ENCODE data around the gene CRADD. TPM values are rescaled to one million over a fixed set of nuclear protein-coding genes. Genes with fewer than 3 reads are reported as not detected.

The CRADD gene
- total RNA-seq, 4 donors from 2014 or later = 19.4 to 28.7 (median 22.6) TPM

- intact Hi-C loops (cut with DNase I; ENCODE audit: low total_unique reads) = no loop called here
- DNase-seq (no peak), ATAC-seq (no peak)
- H3K4me1 ChIP-seq = no peaks in the 10 kb centered on the region
- H3K27me3 ChIP-seq = no peaks in the 10 kb centered on the region
- no peak overlapping the region for H3K4me3 ChIP-seq
- TF ChIP-seq CTCF (IDR thresholded peaks at IDR 0.05 in 4 of 5, conservative IDR thresholded peaks at IDR 0.05 in 1 of 5) (no peak), POLR2A (IDR thresholded peaks at IDR 0.05) (no peak)
- H3K27ac ChIP-seq = no peak overlapping the region
- in situ Hi-C loops (cut with MboI; ENCODE audit: low sequenced_read_pairs in 4 of 4) = no loop called here
- H3K36me3 ChIP-seq = no peaks in the 10 kb centered on the region
- no peaks in the 10 kb centered on the region for H3K9me3 ChIP-seq
Observed at GRCh38 chr12:93886533-93887511, 209.6 kb downstream of the CRADD start.

GRCh38 chr12:93888964-93889363 is 211.8 kb downstream of the CRADD start:
- in situ Hi-C loops (cut with MboI; ENCODE audit: low sequenced_read_pairs in 4 of 4) = no loop called here
- no peak for ATAC-seq
- TF ChIP-seq CTCF (IDR thresholded peaks at IDR 0.05 in 4 of 5, conservative IDR thresholded peaks at IDR 0.05 in 1 of 5) (no peak), POLR2A (IDR thresholded peaks at IDR 0.05) (no peak)

GRCh38 chr12:93889516-93890212 is 212.5 kb downstream of the CRADD start:
- no peak for TF ChIP-seq POLR2A (IDR thresholded peaks at IDR 0.05)
- TF ChIP-seq CTCF (IDR thresholded peaks at IDR 0.05 in 4 of 5, conservative IDR thresholded peaks at IDR 0.05 in 1 of 5) = no peak

More at GRCh38 chr12:93888964-93889363, 211.8 kb downstream of the CRADD start:
- no peak overlapping the region for H3K4me3 ChIP-seq
- H3K27ac ChIP-seq = no peak overlapping the region
- H3K27me3 ChIP-seq = no peaks in the 10 kb centered on the region
- peaks cover 12 to 16% of the 10 kb centered on the region in 2 donors for H3K4me1 ChIP-seq
- H3K9me3 ChIP-seq = no peaks in the 10 kb centered on the region
- DNase-seq = no peak
- no peaks in the 10 kb centered on the region for H3K36me3 ChIP-seq
- intact Hi-C loops (cut with DNase I; ENCODE audit: low total_unique reads) = no loop called here

GRCh38 chr12:93892423-93893268 is 215.5 kb downstream of the CRADD start:
- in situ Hi-C loops (cut with MboI; ENCODE audit: low sequenced_read_pairs in 4 of 4) (loop anchor here in 1 of 4 donors (10.0 kb wide), 1 partner anchor 78 kb away; no protein-coding TSS in a partner anchor), intact Hi-C loops (cut with DNase I; ENCODE audit: low total_unique reads) (loop anchor here (5.0 kb wide), 2 partner anchors 115 to 215 kb away; partner anchors contain the start of gene CRADD)
- H3K4me1 ChIP-seq = peaks cover 28% of the 10 kb centered on the region in 2 donors
- peak in 1 of 2 donors; percentile 26 for DNase-seq
- peak overlapping the region in 3 of 4 donors; percentile 88 to 89 (median 88) for H3K27ac ChIP-seq
- H3K27me3 ChIP-seq = no peaks in the 10 kb centered on the region
- TF ChIP-seq POLR2A (IDR thresholded peaks at IDR 0.05) = no peak
- TF ChIP-seq CTCF (IDR thresholded peaks at IDR 0.05 in 4 of 5, conservative IDR thresholded peaks at IDR 0.05 in 1 of 5) = peak in 1 of 5 experiments; percentile 13
- H3K4me3 ChIP-seq = no peak overlapping the region
- no peaks in the 10 kb centered on the region for H3K36me3 ChIP-seq
- ATAC-seq = no peak
- no peaks in the 10 kb centered on the region for H3K9me3 ChIP-seq

More at GRCh38 chr12:93889516-93890212, 212.5 kb downstream of the CRADD start:
- Histone ChIP-seq H3K4me1 (peaks cover 18 to 19% of the 10 kb centered on the region in 2 donors), H3K36me3 (no peaks in the 10 kb centered on the region), H3K27me3 (no peaks in the 10 kb centered on the region), H3K4me3 (no peak overlapping the region), H3K9me3 (no peaks in the 10 kb centered on the region), H3K27ac (no peak overlapping the region)
- ATAC-seq (no peak), DNase-seq (no peak)
- in situ Hi-C loops (cut with MboI; ENCODE audit: low sequenced_read_pairs in 4 of 4) (loop anchor here in 1 of 4 donors (10.0 kb wide), 1 partner anchor 75 kb away; no protein-coding TSS in a partner anchor), intact Hi-C loops (cut with DNase I; ENCODE audit: low total_unique reads) (loop anchor here (5.0 kb wide), 2 partner anchors 112 to 212 kb away; partner anchors contain the start of gene CRADD)

Data from gastrocnemius medialis (tissue), 4 donors.